AML-193 (cell line): Measurements from ENCODE around the gene AKAP9.
"Not testable (repeated sequence)": the region's sequence is repeated elsewhere in the genome, so short reads cannot be mapped to it uniquely, and the experiment has no call there.

Experiments used
- DNase-seq, 2 experiments: peaks; one replicate each; lab custom pipeline; 2025; lab: John Stamatoyannopoulos, UW

Gene AKAP9

GRCh38 chr7:91940572-91941341 lies at the start of gene AKAP9:
TSS of gene AKAP9 (plus strand) at chr7:91940862. CDS start at chr7:91941100, 238 bp downstream.
- DNase-seq, result peak; percentile 76 to 80

DNA sequence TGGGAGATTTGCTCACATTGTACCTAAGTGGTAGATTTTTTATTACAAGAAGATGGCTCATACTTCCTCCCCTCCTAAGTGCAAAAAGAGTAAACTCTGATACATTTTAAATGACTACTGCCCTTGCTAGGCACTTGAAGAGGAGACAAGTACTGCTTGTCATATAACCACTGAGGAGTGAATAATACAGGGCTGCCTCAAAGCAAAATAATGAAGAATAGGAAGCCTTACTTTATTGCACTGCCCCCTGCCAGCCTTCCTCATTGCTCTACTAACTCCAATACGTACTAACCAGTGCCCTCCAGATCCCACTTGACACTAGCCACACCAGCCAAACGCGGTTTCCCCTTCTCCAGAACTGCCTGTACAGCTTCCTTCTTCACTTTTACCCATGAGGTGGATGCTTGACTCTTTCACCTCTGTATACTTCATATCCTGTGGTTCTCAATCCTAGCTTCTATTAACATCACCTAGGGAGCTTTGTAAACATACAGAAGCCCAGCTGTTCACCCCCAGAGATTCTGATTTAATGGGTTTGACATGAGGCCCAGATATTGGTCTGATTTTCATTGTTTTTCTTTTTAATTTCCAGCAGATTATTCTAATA lies 48.5 kb upstream of the AKAP9 start:
- no peak for DNase-seq

GRCh38 chr7:91892821-91893340 lies 47.8 kb upstream of the AKAP9 start:
- DNase-seq, result no peak

- DNase-seq, result not testable (repeated sequence)
Measured at GRCh38 chr7:91893699-91894098, 47.0 kb upstream of the AKAP9 start.

- DNase-seq, result no peak
Measured at GRCh38 chr7:91894781-91895480, 45.7 kb upstream of the AKAP9 start.

DNA sequence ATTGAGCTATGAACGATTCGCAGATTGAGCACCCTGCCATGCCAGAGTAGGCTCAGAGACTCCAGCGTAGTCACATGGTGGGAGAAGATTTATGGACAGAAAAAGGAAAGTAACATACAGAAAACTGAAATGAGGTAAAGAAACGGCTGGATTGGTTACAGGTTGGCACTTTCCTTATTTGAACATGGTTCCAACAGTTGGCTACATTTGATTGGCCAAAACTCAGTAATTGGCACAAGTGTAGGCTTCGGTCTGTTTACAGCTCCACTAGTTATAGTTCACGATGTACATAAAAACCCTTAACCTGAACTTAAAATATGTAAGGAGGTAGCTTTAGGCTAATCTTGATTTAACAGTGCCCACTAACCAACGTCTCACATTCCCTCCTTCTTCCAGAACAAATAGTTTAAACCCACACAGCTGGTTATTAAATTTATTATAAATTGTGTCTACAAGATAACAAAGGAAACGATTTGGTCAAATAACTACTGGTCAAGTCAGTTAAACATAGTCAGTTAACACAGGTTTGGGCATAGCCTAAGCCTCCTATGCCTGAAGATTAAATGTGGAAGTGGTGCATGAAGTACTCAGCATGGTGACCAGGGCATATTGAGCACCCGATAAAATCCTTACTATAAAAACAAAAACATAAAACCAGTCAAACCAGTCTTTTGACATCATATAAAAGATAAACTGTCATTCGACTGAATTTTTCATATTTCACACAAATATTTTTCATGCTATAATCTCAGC lies 42.2 kb upstream of the AKAP9 start:
- DNase-seq, result no peak

DNA sequence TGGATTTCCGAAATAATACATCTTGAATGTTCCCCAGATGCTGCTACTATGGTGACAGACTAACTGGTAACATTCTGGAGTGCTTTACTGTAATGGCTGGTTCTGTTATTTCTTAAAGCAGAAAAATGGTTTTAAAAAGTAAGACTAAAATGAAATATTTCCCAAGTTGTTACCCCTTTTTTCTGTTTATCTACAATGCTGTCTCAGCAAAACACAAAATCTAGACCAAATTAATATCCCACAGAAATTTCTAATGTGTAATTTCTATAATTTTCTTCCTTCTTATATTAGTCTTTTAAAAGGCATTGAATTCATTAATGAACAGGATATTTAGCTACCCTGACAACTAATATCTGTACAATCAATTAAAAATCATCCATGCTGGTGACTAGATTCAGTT lies 41.1 kb upstream of the AKAP9 start:
- no peak for DNase-seq

DNA sequence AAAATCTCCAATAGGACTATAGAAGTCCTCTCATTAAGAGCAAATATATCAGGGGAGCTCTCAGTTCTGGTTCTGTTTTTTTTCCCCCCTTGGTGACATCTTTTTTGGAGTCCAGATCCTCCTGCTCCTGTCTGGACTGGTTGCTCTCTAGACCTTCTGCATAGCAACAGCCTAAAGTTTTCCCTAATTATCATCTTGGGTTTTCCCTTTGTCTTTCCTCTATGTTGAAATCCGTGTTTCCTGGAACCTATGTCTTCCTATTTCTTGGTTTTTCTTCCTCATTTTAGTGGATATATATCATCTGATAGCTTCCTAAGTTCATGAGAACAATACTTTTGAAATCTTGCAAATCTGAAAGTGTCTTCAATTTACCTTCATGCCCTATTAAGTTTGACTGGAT lies 30.5 kb upstream of the AKAP9 start:
- no peak for DNase-seq

DNA sequence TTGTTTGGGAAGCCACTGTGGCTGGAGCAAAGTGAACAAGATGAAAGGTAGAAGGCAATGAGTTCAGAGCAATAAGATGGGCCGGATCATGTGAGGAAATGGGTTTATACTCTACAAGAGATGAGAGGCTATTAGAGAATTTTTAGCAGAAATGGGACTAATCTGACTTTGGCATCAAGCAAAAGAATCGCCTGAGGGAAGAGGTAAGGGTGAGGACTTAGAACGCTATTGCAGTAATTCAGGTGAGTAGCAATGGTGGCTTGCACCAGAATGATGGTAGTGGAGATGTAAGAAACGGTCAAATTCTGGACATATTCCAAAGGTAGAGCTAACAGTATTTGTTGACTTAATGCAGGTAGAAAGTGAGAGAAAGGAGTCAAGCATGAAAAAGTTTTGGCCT lies 29.5 kb upstream of the AKAP9 start:
- no peak for DNase-seq

GRCh38 chr7:91912494-91912893 lies 28.2 kb upstream of the AKAP9 start:
- no peak for DNase-seq

DNA sequence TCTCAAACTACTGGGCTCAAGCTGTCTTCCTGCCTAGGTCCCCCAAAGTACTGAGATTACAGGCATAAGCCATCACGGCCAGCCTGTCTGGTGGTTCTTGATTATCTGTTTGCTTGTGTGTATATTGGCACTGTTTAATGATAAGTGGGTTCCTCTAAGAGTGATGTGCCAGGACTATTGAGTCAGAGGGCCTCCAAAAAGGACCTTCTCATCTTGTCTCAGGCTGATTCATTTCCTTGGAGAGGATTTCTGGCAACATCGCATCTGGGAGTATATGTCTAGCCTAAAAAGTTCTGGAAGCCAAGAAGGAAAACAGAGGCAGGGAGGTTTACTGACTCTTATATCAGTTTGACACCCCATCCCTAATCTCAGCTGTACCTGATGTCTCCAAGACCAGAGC lies 27.1 kb upstream of the AKAP9 start:
- DNase-seq, result no peak

DNA sequence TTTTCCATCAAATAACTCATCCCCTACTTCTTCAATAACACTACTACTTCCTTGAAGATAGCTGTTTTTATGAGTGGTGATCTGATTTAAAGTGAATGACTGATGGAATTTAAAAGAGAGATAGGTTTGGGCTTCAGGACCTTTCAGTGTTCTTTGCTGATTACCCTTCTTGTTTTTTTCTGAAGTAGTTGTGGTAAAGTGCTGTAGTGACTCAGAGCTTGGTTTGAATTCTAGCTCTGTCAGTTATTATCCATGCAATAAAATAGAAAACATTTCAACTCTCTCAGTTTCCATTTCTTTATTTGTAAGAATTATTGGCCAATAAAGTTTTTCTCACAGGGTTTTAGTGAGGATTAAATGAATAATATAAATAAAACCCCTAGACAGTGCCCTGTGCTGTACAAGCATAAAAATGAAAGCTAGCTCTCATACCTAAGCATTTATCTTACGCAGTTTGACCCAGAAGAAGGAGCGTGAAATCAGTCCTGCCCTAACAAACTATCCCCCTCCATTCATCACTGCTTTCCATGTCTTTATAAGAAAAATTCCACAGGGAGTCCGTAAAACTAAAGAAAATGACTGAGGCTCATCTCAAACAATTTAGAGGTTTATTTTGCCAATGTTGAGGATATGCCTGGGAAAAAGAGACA lies 25.1 kb upstream of the AKAP9 start:
- DNase-seq, result no peak

- no peak for DNase-seq
Measured at GRCh38 chr7:91916051-91916440, 24.6 kb upstream of the AKAP9 start.

DNA sequence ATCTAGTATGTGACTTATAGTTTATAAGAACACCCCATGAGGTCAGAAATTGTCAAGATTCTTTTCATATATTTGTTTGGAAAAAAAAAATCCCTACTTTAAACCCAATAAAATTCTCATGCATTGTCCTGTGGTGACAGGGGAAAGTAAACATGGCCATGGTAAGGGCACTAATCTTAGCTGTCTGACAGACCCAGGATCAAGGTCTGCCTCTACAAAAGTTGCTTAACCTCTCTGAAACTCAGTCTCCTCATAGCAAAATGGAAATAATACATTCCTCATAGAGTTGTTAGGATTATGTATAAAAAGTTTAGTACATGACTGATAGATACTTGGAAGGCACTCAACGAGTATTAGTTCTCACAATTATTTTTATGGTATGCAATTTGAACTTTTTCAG lies 22.3 kb upstream of the AKAP9 start:
- DNase-seq, result no peak

DNA sequence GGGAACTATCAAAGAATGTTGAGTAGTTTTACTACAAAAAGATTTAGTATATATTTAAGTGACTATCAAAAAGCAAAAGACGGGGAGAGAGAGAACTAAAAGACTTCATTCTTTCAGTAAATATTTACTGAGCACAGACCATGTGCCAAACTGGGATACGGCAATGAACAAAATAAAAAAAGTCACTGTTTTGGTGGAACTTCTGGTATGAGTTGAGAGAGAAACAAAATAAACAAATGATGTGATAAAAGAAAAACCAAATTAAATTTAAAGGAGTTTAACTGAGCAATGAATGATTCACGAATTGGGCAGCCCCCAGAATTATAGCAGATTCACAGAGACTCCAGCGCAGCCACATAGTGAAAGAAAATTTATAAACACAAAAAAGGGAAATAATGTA lies 17.8 kb upstream of the AKAP9 start:
- no peak for DNase-seq

- no peak for DNase-seq
Measured at GRCh38 chr7:91927912-91928311, 12.8 kb upstream of the AKAP9 start.

DNA sequence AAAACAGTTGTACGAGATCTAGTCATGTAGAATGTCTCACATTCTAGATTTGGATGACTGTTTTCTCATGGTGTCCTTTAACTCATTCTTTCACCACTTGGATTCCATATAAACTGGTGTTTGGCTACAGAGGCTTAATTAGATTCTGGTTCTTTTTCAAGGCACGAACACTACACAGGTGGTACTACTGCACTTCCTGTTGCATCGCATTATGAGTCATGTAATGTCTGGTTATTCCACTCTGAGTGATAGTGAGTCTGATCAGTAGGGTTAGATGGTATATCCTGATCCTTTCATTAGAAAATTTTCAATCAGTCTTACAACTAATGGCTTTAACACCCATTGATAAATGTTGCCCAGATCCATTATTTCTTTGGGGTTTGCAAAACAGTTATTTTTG lies 11.2 kb upstream of the AKAP9 start:
- DNase-seq, result no peak

- DNase-seq, result peak; percentile 43 to 49
Measured at GRCh38 chr7:91940171-91940570, 491 bp upstream of the AKAP9 start.

DNA sequence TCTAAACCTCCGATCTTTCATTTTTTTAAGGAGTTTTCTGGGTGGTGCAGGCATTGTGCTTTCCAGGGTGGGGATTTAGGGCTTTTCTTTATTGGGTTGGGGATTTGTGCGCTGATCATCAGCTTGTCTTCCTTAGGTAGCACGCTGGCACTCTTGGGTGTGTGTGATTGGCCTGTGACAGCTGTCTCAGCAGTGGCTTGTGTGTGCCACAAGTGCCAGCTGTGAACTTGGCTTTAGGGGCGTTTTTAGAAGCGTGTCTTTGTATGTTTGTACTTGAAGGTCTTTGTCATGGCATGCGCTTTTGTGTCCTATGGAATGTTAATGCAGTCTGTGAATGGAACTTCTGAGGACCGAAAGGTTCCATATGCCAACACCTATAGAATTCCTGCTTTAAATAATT lies 788 bp downstream of the AKAP9 start:
- peak; percentile 18 to 35 for DNase-seq

- DNase-seq, result no peak
Measured at GRCh38 chr7:91942312-91942711, 1.6 kb downstream of the AKAP9 start.

GRCh38 chr7:91944970-91945369 lies 4.3 kb downstream of the AKAP9 start:
- not testable (repeated sequence) for DNase-seq

DNA sequence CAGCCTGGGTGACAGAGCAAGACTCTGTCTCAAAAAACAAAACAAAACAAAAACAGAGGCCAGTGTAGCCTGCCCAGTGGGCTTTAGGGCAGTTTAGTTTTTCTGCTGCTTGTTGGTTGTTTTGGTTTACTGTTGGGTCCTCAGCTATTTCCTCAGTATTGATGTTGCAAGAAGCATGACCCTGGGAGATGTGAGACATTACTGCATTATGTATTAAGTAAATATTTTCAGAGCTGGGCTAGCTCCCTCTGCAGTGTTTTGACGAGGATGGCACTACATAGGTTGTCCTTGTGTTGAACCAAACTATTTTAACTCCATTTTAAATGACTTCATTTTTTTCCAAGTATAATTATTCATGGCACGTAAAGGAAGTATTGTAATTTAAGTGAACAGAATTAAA lies 4.8 kb downstream of the AKAP9 start:
- DNase-seq, result peak; percentile 47 to 60
